Regular cardiac myocyte (primary cell): Measurements from ENCODE around the gene NCBP2. TPM values are rescaled to one million over a fixed set of nuclear protein-coding genes. Genes with fewer than 3 reads are reported as not detected.

Source experiments
- total RNA-seq: library from RNA; depleted of rRNA; stranded (reverse); fragments of >200 nt; gene quantifications from 2 replicates; pipeline ENCODE4 v1.2.3, GENCODE V29; 2014

NCBP2 gene
- 72.7 and 78.0 TPM in 2 replicates for total RNA-seq

GRCh38 chr3:196942226-196942914 is at the start of gene NCBP2:
TSS of gene NCBP2 (minus strand) at chr3:196942528. CDS start at chr3:196942503, 25 bp downstream.

GRCh38 chr3:196968233-196969133 is 26.2 kb upstream of the NCBP2 start, which contains the start of gene PIGZ:
TSS of gene PIGZ (minus strand) at chr3:196968833. CDS start at chr3:196952031, 16,802 bp downstream.

Other genes starting within 250 kb of the NCBP2 start
- gene CEP19, start 230.3 kb downstream of the NCBP2 start, total RNA-seq, result 3.3 and 5.1 TPM in 2 replicates
- 22.0 and 34.1 TPM in 2 replicates for gene PIGX, start 230.2 kb downstream of the NCBP2 start, total RNA-seq
- gene PAK2, start 202.7 kb downstream of the NCBP2 start, total RNA-seq, result 33.2 and 37.2 TPM in 2 replicates
- 54.4 and 56.7 TPM in 2 replicates for gene SENP5, start 74.6 kb downstream of the NCBP2 start, total RNA-seq
- gene PIGZ, start 26.3 kb upstream of the NCBP2 start, total RNA-seq, result 1.5 and 8.7 TPM in 2 replicates
- 5.2 and 24.2 TPM in 2 replicates for gene MELTF, start 87.3 kb upstream of the NCBP2 start, total RNA-seq